ENCODE measurements around the gene SIM1. TPM values are rescaled to one million over a fixed set of nuclear protein-coding genes. Genes with fewer than 3 reads are reported as not detected.

The SIM1 gene
- total RNA-seq, 1 donor from 2014 or later = not detected

GRCh38 chr6:100339574-100340255 is 125.0 kb downstream of the SIM1 start:
- DNase-seq (no peak), ATAC-seq (ENCODE audit: low read depth) (no peak)
- ChIA-PET POLR2A (no interaction called here), CTCF (no interaction called here)
- no peaks in the 10 kb centered on the region for H3K36me3 Mint-ChIP-seq (ENCODE audit: low read depth)
- peaks cover 4% of the 10 kb centered on the region for H3K27me3 Mint-ChIP-seq
- intact Hi-C loops (cut with micrococcal nuclease) = no loop called here
- no peak overlapping the region for H3K27ac Mint-ChIP-seq
- H3K4me1 Mint-ChIP-seq = no peaks in the 10 kb centered on the region
- H3K9me3 Mint-ChIP-seq = no peaks in the 10 kb centered on the region
- no peak overlapping the region for H3K4me3 Mint-ChIP-seq
- no peak for TF ChIP-seq CTCF (IDR thresholded peaks at IDR 0.05)

- ATAC-seq (ENCODE audit: low read depth) (no peak), DNase-seq (no peak)
- no peak for TF ChIP-seq CTCF (IDR thresholded peaks at IDR 0.05)
- H3K4me3 Mint-ChIP-seq = no peak overlapping the region
- CTCF ChIA-PET = no interaction called here
- peaks cover 4% of the 10 kb centered on the region for H3K27me3 Mint-ChIP-seq
- POLR2A ChIA-PET = no interaction called here
- no peaks in the 10 kb centered on the region for H3K4me1 Mint-ChIP-seq
- H3K36me3 Mint-ChIP-seq (ENCODE audit: low read depth) = no peaks in the 10 kb centered on the region
- no peaks in the 10 kb centered on the region for H3K9me3 Mint-ChIP-seq
- no peak overlapping the region for H3K27ac Mint-ChIP-seq
- intact Hi-C loops (cut with micrococcal nuclease) = no loop called here
Observed at GRCh38 chr6:100338090-100338489, 126.6 kb downstream of the SIM1 start.

GRCh38 chr6:100336876-100337275 is 127.8 kb downstream of the SIM1 start:
- CTCF ChIA-PET = no interaction called here
- H3K27ac Mint-ChIP-seq = no peak overlapping the region
- H3K4me3 Mint-ChIP-seq = no peak overlapping the region
- no peak for DNase-seq
- no peaks in the 10 kb centered on the region for H3K9me3 Mint-ChIP-seq
- ATAC-seq (ENCODE audit: low read depth) = no peak
- POLR2A ChIA-PET = no interaction called here
- H3K36me3 Mint-ChIP-seq (ENCODE audit: low read depth) = no peaks in the 10 kb centered on the region
- TF ChIP-seq CTCF (IDR thresholded peaks at IDR 0.05) = no peak
- H3K4me1 Mint-ChIP-seq = no peaks in the 10 kb centered on the region
- H3K27me3 Mint-ChIP-seq = peaks cover 2% of the 10 kb centered on the region
- intact Hi-C loops (cut with micrococcal nuclease) = no loop called here

- POLR2A ChIA-PET = no interaction called here
- TF ChIP-seq CTCF (IDR thresholded peaks at IDR 0.05) = no peak
- CTCF ChIA-PET = no interaction called here
- ATAC-seq (ENCODE audit: low read depth) = no peak
- H3K9me3 Mint-ChIP-seq = no peaks in the 10 kb centered on the region
- H3K36me3 Mint-ChIP-seq (ENCODE audit: low read depth) = no peaks in the 10 kb centered on the region
- DNase-seq = no peak
- intact Hi-C loops (cut with micrococcal nuclease) = no loop called here
- no peaks in the 10 kb centered on the region for H3K4me1 Mint-ChIP-seq
- H3K4me3 Mint-ChIP-seq = no peak overlapping the region
- peaks cover 2% of the 10 kb centered on the region for H3K27me3 Mint-ChIP-seq
- no peak overlapping the region for H3K27ac Mint-ChIP-seq
Observed at GRCh38 chr6:100335991-100336390, 128.7 kb downstream of the SIM1 start.
